Gastroesophageal sphincter (tissue), 4 donors: Measurements from ENCODE around the gene PAM16. TPM values are rescaled to one million over a fixed set of nuclear protein-coding genes. Genes with fewer than 3 reads are reported as not detected.
A peak's percentile ranks its signal among the peaks of the same experiment; 100 is the strongest.

ENCODE experiments used
- ATAC-seq: fragments of 150-250 bp; one replicate; pipeline ENCODE4 v1.9.1; 2016; ENCODE audit warnings: mild to moderate bottlenecking, moderate library complexity
- H3K27ac ChIP-seq, 4 donors: fragments of 200-600 bp; sonication (generic) in 3 of 4; 1 replicate in 3 of 4; 2 replicates in 1 of 4; pipeline ENCODE4 v1.5.1; 2016 to 2019
- H3K27me3 ChIP-seq: fragments of 200-600 bp; sonication (generic); one replicate; pipeline ENCODE4 v1.5.1; 2019
- H3K36me3 ChIP-seq, 2 donors: fragments of 200-600 bp; sonication (generic); one replicate each; pipeline ENCODE4 v1.5.1; 2019; ENCODE audit warnings: control low read depth in 1 of 2
- H3K4me1 ChIP-seq, 3 donors: fragments of 200-600 bp; sonication (generic); 1 replicate in 2 of 3; 2 replicates in 1 of 3; pipeline ENCODE4 v1.5.1; 2016 to 2019; ENCODE audit warnings: control low read depth in 2 of 3
- H3K4me3 ChIP-seq, 2 donors: fragments of 200-600 bp; sonication (generic); one replicate each; pipeline ENCODE4 v1.5.1; 2019; ENCODE audit warnings: mild to moderate bottlenecking in 1 of 2, moderate library complexity in 1 of 2
- H3K9me3 ChIP-seq, 3 donors: fragments of 200-600 bp; sonication (generic); one replicate each; pipeline ENCODE4 v1.5.1; 2017 to 2019; ENCODE audit warnings: control low read depth in 2 of 3
- EP300 ChIP-seq: sonication (generic); formaldehyde crosslinking; IDR thresholded peaks from one replicate; pipeline ENCODE4 v1.6.1; 2017; ENCODE audit warnings: antibody characterized with exemption, mild to moderate bottlenecking
- POLR2A ChIP-seq, 2 donors: fragments of 450-650 bp; IDR thresholded peaks; one replicate each; pipeline ENCODE4 v1.6.1; 2017; ENCODE audit warnings: antibody characterized with exemption in 2 of 2, mild to moderate bottlenecking in 2 of 2, moderate library complexity in 1 of 2
- POLR2AphosphoS5 ChIP-seq: sonication (generic); formaldehyde crosslinking; IDR thresholded peaks from one replicate; pipeline ENCODE4 v1.6.1; 2017; ENCODE audit warnings: antibody characterized with exemption
- WGBS, 2 donors: methylation state at CpG; one replicate each; pipeline ENCODE4 v1.1.5; 2018; ENCODE audit warnings: low coverage in 1 of 2; 5-methylcytosine and 5-hydroxymethylcytosine counted together
- total RNA-seq, 4 donors: library from RNA; depleted of rRNA; stranded (reverse); fragments of >200 nt; gene quantifications; one replicate each; pipeline ENCODE4 v1.1.0, GENCODE V29; 2016
- TF ChIP-seq, protein P1 (sequence below), 4 experiments: fragments of 200-600 bp in 2 of 4; fragments of 450-650 bp in 2 of 4; sonication (generic) in 1 of 4; IDR thresholded peaks; one replicate each; pipeline ENCODE4 v1.5.1; 2017 to 2019; ENCODE audit warnings: antibody characterized with exemption in 4 of 4, mild to moderate bottlenecking in 2 of 4, moderate library complexity in 2 of 4

PAM16 gene
- total RNA-seq, 4 donors from 2014 or later = 26.0 to 37.3 (median 34.7) TPM

DNA sequence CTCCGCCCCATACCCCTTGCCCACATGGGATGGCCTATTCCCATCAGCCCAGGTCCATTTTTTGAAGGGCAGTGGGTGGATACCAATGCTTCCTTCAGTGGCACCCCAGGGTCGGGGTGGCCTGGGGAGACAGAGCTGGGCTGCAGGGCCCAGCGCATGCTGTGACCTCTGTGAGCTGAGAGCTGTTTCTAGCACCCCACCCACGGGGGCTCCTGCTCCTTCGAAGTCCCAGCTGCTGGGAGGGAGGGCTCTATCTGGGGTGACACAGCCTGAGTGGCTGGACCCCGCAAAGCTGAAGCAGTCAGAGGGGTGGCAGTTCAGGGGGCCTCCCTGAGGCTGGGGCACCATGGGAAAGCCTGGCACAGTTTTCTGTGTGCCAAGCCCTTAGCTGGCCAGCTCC is 10.7 kb downstream of the PAM16 start:
- WGBS, 2 donors = 86% methylated on average over 1 of the region's 6 CpGs; no CpG with 5 or more reads in 1 of the 2 donors
- peaks cover 0 to 37% (median 4%) of the 10 kb centered on the region in 3 donors for H3K4me1 ChIP-seq
- H3K4me3 ChIP-seq = no peak overlapping the region
- no peaks in the 10 kb centered on the region for H3K27me3 ChIP-seq
- no peaks in the 10 kb centered on the region for H3K9me3 ChIP-seq
- no peak for ATAC-seq
- peaks cover 0 to 59% of the 10 kb centered on the region in 2 donors for H3K36me3 ChIP-seq
- TF ChIP-seq POLR2A (IDR thresholded peaks at IDR 0.05) (no peak), POLR2AphosphoS5 (no peak), EP300 (no peak)
- TF ChIP-seq, protein P1, sequence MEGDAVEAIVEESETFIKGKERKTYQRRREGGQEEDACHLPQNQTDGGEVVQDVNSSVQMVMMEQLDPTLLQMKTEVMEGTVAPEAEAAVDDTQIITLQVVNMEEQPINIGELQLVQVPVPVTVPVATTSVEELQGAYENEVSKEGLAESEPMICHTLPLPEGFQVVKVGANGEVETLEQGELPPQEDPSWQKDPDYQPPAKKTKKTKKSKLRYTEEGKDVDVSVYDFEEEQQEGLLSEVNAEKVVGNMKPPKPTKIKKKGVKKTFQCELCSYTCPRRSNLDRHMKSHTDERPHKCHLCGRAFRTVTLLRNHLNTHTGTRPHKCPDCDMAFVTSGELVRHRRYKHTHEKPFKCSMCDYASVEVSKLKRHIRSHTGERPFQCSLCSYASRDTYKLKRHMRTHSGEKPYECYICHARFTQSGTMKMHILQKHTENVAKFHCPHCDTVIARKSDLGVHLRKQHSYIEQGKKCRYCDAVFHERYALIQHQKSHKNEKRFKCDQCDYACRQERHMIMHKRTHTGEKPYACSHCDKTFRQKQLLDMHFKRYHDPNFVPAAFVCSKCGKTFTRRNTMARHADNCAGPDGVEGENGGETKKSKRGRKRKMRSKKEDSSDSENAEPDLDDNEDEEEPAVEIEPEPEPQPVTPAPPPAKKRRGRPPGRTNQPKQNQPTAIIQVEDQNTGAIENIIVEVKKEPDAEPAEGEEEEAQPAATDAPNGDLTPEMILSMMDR (IDR thresholded peaks at IDR 0.05) = no peak
- no peak overlapping the region for H3K27ac ChIP-seq

DNA sequence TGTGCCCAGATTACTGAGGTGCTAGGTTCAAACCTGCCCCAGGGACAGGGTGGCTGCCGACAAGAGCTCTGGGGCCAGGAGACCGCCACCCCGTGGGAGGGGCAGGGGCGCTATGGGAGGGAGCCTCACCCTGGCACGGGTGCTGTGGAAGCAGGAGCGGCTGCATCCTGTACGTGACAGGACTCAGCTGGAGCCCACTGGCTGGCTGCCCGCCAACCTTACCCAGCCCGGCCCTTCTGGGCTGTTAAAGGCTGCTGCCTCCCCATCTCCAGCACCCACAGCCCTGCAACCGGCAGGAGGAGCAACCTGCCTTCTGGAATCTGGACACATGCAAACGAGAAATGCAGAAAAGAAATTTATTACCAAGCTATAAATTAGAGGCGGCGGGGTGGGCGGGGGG is 11.2 kb downstream of the PAM16 start:
- TF ChIP-seq POLR2A (IDR thresholded peaks at IDR 0.05) (no peak), EP300 (no peak), POLR2AphosphoS5 (no peak)
- TF ChIP-seq, protein P1 (IDR thresholded peaks at IDR 0.05) = no peak
- Histone ChIP-seq H3K4me1 (peaks cover 0 to 31% (median 4%) of the 10 kb centered on the region in 3 donors), H3K27ac (peak overlapping the region in 3 of 4 donors; percentile 19 to 45 (median 23)), H3K9me3 (no peaks in the 10 kb centered on the region), H3K27me3 (no peaks in the 10 kb centered on the region), H3K4me3 (no peak overlapping the region), H3K36me3 (peaks cover 0 to 65% of the 10 kb centered on the region in 2 donors)
- WGBS, 2 donors = 8 to 52% methylated on average over 4 to 6 of the region's 14 CpGs
- peak; percentile 54 for ATAC-seq

DNA sequence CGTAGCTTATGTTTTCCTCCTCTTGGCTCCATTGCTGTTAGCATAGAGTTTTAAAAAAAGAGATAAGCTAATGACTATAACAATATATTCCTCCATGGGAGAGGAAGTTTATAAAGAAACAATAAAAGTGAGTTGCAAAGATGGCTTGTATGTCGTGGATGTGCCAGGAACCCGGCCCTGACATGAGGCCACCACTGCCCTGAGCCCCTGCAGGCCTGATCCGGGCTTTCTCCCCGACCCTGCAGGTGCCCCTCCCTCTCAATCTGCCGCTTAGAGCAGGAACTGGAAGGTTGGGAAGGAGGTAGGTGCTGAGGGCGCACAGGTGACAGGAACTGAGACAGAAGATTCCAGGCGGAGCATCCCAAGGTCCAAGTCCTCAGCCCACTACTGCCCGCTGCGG is 11.7 kb downstream of the PAM16 start:
- Histone ChIP-seq H3K27me3 (no peaks in the 10 kb centered on the region), H3K9me3 (no peaks in the 10 kb centered on the region), H3K4me1 (peaks cover 0 to 29% (median 4%) of the 10 kb centered on the region in 3 donors), H3K36me3 (peaks cover 0 to 69% of the 10 kb centered on the region in 2 donors), H3K27ac (peak overlapping the region in 3 of 4 donors; percentile 19 to 45 (median 23)), H3K4me3 (no peak overlapping the region)
- ATAC-seq = no peak
- 61 to 80% methylated on average over 1 to 7 of the region's 10 CpGs for WGBS, 2 donors
- TF ChIP-seq EP300 = no peak
- TF ChIP-seq, protein P1 (IDR thresholded peaks at IDR 0.05) = no peak
- TF ChIP-seq POLR2AphosphoS5 = no peak
- TF ChIP-seq POLR2A (IDR thresholded peaks at IDR 0.05) = no peak

DNA sequence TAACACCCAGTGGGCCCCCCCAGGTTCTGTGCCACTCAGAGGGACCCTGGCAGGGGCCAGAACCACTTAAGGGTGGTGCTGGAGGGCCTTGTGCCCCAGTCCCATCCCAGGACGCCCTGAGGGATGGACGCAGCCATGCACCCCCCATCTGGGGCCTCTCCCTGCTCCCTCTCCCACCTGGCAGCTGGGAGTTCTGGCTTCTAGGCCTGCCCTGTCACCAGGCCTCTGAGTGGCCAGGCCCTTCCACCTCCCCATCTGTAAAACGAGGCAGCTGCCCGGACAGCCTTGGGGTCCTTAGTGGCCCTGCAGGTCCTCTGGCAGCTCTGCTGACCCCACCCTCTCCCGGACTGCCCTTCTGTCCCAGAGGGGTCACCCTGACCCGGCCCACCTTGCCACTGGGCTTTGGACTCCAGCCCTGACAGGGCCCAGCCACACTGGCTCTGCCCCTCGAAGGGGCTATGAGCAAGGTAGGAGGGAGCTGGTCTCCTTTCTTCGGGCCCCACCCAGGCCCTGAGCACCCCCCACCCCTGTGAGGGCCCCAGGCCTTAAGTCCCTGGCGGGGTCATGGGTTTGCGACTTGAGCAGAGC is 12.3 kb downstream of the PAM16 start:
- Histone ChIP-seq H3K9me3 (no peaks in the 10 kb centered on the region), H3K4me3 (no peak overlapping the region), H3K27me3 (no peaks in the 10 kb centered on the region), H3K27ac (peak overlapping the region in 2 of 4 donors; percentile 20 to 45), H3K4me1 (peaks cover 0 to 29% (median 4%) of the 10 kb centered on the region in 3 donors), H3K36me3 (peaks cover 0 to 73% of the 10 kb centered on the region in 2 donors)
- no peak for TF ChIP-seq EP300
- TF ChIP-seq POLR2AphosphoS5 = no peak
- TF ChIP-seq, protein P1 (IDR thresholded peaks at IDR 0.05) = no peak
- TF ChIP-seq POLR2A (IDR thresholded peaks at IDR 0.05) = no peak
- WGBS, 2 donors = 20% methylated on average over 1 of the region's 10 CpGs; no CpG with 5 or more reads in 1 of the 2 donors
- no peak for ATAC-seq

DNA sequence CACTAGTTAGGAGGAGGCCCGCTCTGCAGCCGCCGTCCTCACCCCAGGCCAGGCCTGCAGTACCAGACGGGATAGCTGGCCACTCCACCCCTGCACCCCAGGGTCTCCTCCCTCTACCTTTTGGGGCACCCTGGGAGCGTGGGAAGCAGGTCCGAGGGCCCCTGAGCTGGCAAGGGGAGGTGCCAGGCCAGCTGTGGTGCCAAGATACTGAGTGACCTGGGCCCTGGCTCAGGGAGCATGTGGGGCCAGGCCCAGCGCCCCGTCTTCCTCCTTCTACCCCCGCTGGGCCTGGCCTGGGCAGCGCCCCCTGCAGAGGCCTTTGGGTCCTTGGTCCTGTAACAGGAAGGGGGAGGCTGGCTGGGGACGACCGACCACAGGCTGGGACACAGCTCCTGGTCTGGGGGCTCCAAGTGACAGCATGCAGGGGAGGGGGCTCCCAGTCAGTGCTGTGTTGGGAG is 13.0 kb downstream of the PAM16 start:
- H3K4me1 ChIP-seq = peaks cover 0 to 29% (median 4%) of the 10 kb centered on the region in 3 donors
- WGBS, 2 donors = no CpG with 5 or more reads among the region's 12 CpGs
- no peak overlapping the region for H3K4me3 ChIP-seq
- H3K9me3 ChIP-seq = no peaks in the 10 kb centered on the region
- H3K36me3 ChIP-seq = peaks cover 0 to 80% of the 10 kb centered on the region in 2 donors
- peak overlapping the region in 1 of 4 donors; percentile 45 for H3K27ac ChIP-seq
- TF ChIP-seq, protein P1 (IDR thresholded peaks at IDR 0.05) = no peak
- TF ChIP-seq POLR2A (IDR thresholded peaks at IDR 0.05) (no peak), EP300 (no peak), POLR2AphosphoS5 (no peak)
- no peak for ATAC-seq
- H3K27me3 ChIP-seq = no peaks in the 10 kb centered on the region
